ENCODE results near the gene ZRANB3. TPM values are rescaled to one million over a fixed set of nuclear protein-coding genes. Genes with fewer than 3 reads are reported as not detected.
A peak's percentile ranks its signal among the peaks of the same experiment; 100 is the strongest.
"Not testable (repeated sequence)": the region's sequence is repeated elsewhere in the genome, so short reads cannot be mapped to it uniquely, and the experiment has no call there.

ZRANB3 gene
- 14.5 TPM for total RNA-seq

- peak; percentile 95 for DNase-seq
Measured at GRCh38 chr2:135530313-135531230, at the start of gene ZRANB3. Gene ZRANB3, minus strand, starts transcription at chr2:135531218.

GRCh38 chr2:135573620-135574019, 42.6 kb upstream of the ZRANB3 start:
- DNase-seq, result no peak

- DNase-seq, result no peak
Measured at GRCh38 chr2:135570884-135571283, 39.9 kb upstream of the ZRANB3 start.

- DNase-seq, result no peak
Measured at GRCh38 chr2:135563793-135564192, 32.8 kb upstream of the ZRANB3 start.

GRCh38 chr2:135561925-135562324, 30.9 kb upstream of the ZRANB3 start:
- no peak for DNase-seq

GRCh38 chr2:135557530-135557929, 26.5 kb upstream of the ZRANB3 start:
- DNase-seq, result no peak

GRCh38 chr2:135555311-135555710, 24.3 kb upstream of the ZRANB3 start:
- no peak for DNase-seq

GRCh38 chr2:135552887-135553286, 21.9 kb upstream of the ZRANB3 start:
- no peak for DNase-seq

- no peak for DNase-seq
Measured at GRCh38 chr2:135551356-135551755, 20.3 kb upstream of the ZRANB3 start.

GRCh38 chr2:135547311-135547710, 16.3 kb upstream of the ZRANB3 start:
- no peak for DNase-seq

- DNase-seq, result no peak
Measured at GRCh38 chr2:135546436-135546835, 15.4 kb upstream of the ZRANB3 start.

- DNase-seq, result not testable (repeated sequence)
Measured at GRCh38 chr2:135533545-135533944, 2.5 kb upstream of the ZRANB3 start.

GRCh38 chr2:135532581-135532980, 1.6 kb upstream of the ZRANB3 start:
- DNase-seq, result no peak

GRCh38 chr2:135531231-135532197, 496 bp upstream of the ZRANB3 start, which contains the start of gene R3HDM1:
Gene R3HDM1, plus strand, starts transcription at chr2:135531484. Its CDS starts 73,362 bp downstream, at chr2:135604846.
- DNase-seq, result peak; percentile 97

- DNase-seq, result no peak
Measured at GRCh38 chr2:135528006-135528405, 3.0 kb downstream of the ZRANB3 start.

- DNase-seq, result no peak
Measured at GRCh38 chr2:135525786-135526185, 5.2 kb downstream of the ZRANB3 start.

- no peak for DNase-seq
Measured at GRCh38 chr2:135512099-135512498, 18.9 kb downstream of the ZRANB3 start.

GRCh38 chr2:135510577-135510976, 20.4 kb downstream of the ZRANB3 start:
- no peak for DNase-seq

- no peak for DNase-seq
Measured at GRCh38 chr2:135504811-135505210, 26.2 kb downstream of the ZRANB3 start.

GRCh38 chr2:135498588-135498987, 32.4 kb downstream of the ZRANB3 start:
- DNase-seq, result not testable (repeated sequence)

GRCh38 chr2:135494917-135495316, 36.1 kb downstream of the ZRANB3 start:
- no peak for DNase-seq

- DNase-seq, result no peak
Measured at GRCh38 chr2:135494503-135494902, 36.5 kb downstream of the ZRANB3 start.

GRCh38 chr2:135490376-135490775, 40.6 kb downstream of the ZRANB3 start:
- no peak for DNase-seq

Data from occipital lobe (tissue), 2 donors.